Aorta (tissue), 5 donors: ENCODE data around the gene VSNL1. TPM values are rescaled to one million over a fixed set of nuclear protein-coding genes. Genes with fewer than 3 reads are reported as not detected.

ENCODE experiments used
- ATAC-seq: fragments of 200-7000 bp; cut with Tn5 transposase; one replicate; pipeline ENCODE4 v1.9.1; 2022; ENCODE audit warnings: moderate library complexity; ENCODE audit not compliant: low FRiP score
- DNase-seq, 2 donors: peaks; one replicate each; pipeline ENCODE4 v3.0.0-alpha.2; 2020
- H3K27ac ChIP-seq, 2 donors: one replicate each; pipeline ENCODE4 v1.5.1; 2013; ENCODE audit warnings: low read length in 2 of 2, mild to moderate bottlenecking in 2 of 2, moderate library complexity in 2 of 2, control low read depth in 1 of 2, inconsistent platforms in 1 of 2, low read depth in 1 of 2
- H3K27me3 ChIP-seq, 2 donors: one replicate each; pipeline ENCODE4 v1.6.1; 2013; ENCODE audit warnings: control low read depth in 1 of 2, low read length in 1 of 2, mild to moderate bottlenecking in 1 of 2, moderate library complexity in 1 of 2; ENCODE audit not compliant: insufficient read depth in 2 of 2, control insufficient read depth in 1 of 2
- H3K36me3 ChIP-seq, 2 donors: one replicate each; pipeline ENCODE4 v1.6.1; 2013; ENCODE audit warnings: control low read depth in 1 of 2, low read length in 1 of 2, mild to moderate bottlenecking in 1 of 2; ENCODE audit not compliant: insufficient read depth in 2 of 2, control insufficient read depth in 1 of 2
- H3K4me1 ChIP-seq, 2 donors: one replicate each; pipeline ENCODE4 v1.6.1; 2013; ENCODE audit warnings: low read length in 2 of 2, control low read depth in 1 of 2, mild to moderate bottlenecking in 1 of 2, moderate library complexity in 1 of 2; ENCODE audit not compliant: insufficient read depth in 2 of 2, control insufficient read depth in 1 of 2
- H3K4me3 ChIP-seq, 2 donors: one replicate each; pipeline ENCODE4 v1.5.1; 2013; ENCODE audit warnings: low read length in 2 of 2, control low read depth in 1 of 2, mild to moderate bottlenecking in 1 of 2
- H3K9me3 ChIP-seq: one replicate; pipeline ENCODE4 v1.6.1; 2013; ENCODE audit warnings: mild to moderate bottlenecking, low read length; ENCODE audit not compliant: control insufficient read depth
- WGBS, 2 donors: extraction: QIAGEN DNeasy Blood & Tissue Kit; methylation state at CpG; one replicate each; pipeline ENCODE4 v1.1.7; 2013; 5-methylcytosine and 5-hydroxymethylcytosine counted together
- intact Hi-C, 2 donors: fragments of 100-400 bp; cut with DNase I; formaldehyde crosslinking; loops; one replicate each; pipeline versions ENCODE4 v1.14.2 to v1.15.0; 2022
- polyA plus RNA-seq, 2 donors: library from polyadenylated mRNA; stranded (reverse); fragments of 200-250 nt; gene quantifications; one replicate each; pipeline ENCODE4 v1.2.3, GENCODE V29; 2013
- total RNA-seq, 2 donors: library from RNA; stranded (reverse); fragmentation: NEBNext Ultra II Directional; extraction: Animal tissue kit (Norgen Biotek cat#: 25700); gene quantifications; one replicate each; pipeline ENCODE4 v1.2.1, GENCODE V29; 2021
- donor health status: healthy with polysubstance abuse.
- donor health status: Bipolar disorder and iron deficiency.
- donor health status: DM: no; HTN: no; CAD: no.
- donor health status: DM: no; HTN: no; CAD: no.
- donor health status: DM: yes; HTN: yes; CAD: no.

The VSNL1 gene
- total and polyA plus RNA-seq, 4 donors, result not detected

GRCh38 chr2:17634997-17635396 is 94.5 kb downstream of the VSNL1 start:
- Histone ChIP-seq H3K27ac (no peak overlapping the region), H3K36me3 (no peaks in the 10 kb centered on the region), H3K4me1 (no peaks in the 10 kb centered on the region), H3K4me3 (no peak overlapping the region), H3K9me3 (no peaks in the 10 kb centered on the region), H3K27me3 (no peaks in the 10 kb centered on the region)
- DNase-seq (no peak), ATAC-seq (no peak)
- 56 to 65% methylated on average over 4 of the region's 4 CpGs for WGBS, 2 donors
- intact Hi-C loops, result no loop called here

- Histone ChIP-seq H3K27ac (no peak overlapping the region), H3K4me3 (no peak overlapping the region), H3K36me3 (no peaks in the 10 kb centered on the region), H3K27me3 (no peaks in the 10 kb centered on the region), H3K9me3 (no peaks in the 10 kb centered on the region), H3K4me1 (no peaks in the 10 kb centered on the region)
- WGBS, 2 donors, result 95 to 96% methylated on average over 3 of the region's 3 CpGs
- intact Hi-C loops, result no loop called here
- DNase-seq, result no peak
- no peak for ATAC-seq
Observed at GRCh38 chr2:17636257-17636656, 95.8 kb downstream of the VSNL1 start.

- Histone ChIP-seq H3K27me3 (no peaks in the 10 kb centered on the region), H3K36me3 (no peaks in the 10 kb centered on the region), H3K9me3 (no peaks in the 10 kb centered on the region), H3K4me3 (no peak overlapping the region), H3K4me1 (no peaks in the 10 kb centered on the region), H3K27ac (no peak overlapping the region)
- DNase-seq (no peak), ATAC-seq (peak; percentile 53)
- 86% methylated on average over 8 of the region's 8 CpGs for WGBS, 2 donors
- intact Hi-C loops, result no loop called here
Observed at GRCh38 chr2:17637131-17637906, 96.8 kb downstream of the VSNL1 start.

- ATAC-seq (no peak), DNase-seq (no peak)
- WGBS, 2 donors, result 91 to 93% methylated on average over 7 of the region's 7 CpGs
- Histone ChIP-seq H3K36me3 (no peaks in the 10 kb centered on the region), H3K27ac (no peak overlapping the region), H3K9me3 (no peaks in the 10 kb centered on the region), H3K4me3 (no peak overlapping the region), H3K27me3 (no peaks in the 10 kb centered on the region), H3K4me1 (no peaks in the 10 kb centered on the region)
- intact Hi-C loops, result no loop called here
Observed at GRCh38 chr2:17638196-17638743, 97.8 kb downstream of the VSNL1 start.

GRCh38 chr2:17640406-17640805 is 99.9 kb downstream of the VSNL1 start:
- H3K9me3 ChIP-seq, result no peaks in the 10 kb centered on the region
- WGBS, 2 donors, result 92 to 93% methylated on average over 2 of the region's 2 CpGs
- no peak overlapping the region for H3K4me3 ChIP-seq
- no peak for ATAC-seq
- intact Hi-C loops, result loop anchor here in 1 of 2 donors (10.0 kb wide), 1 partner anchor 126 kb away; the partner anchor contains the start of gene RAD51AP2
- DNase-seq, result no peak
- H3K36me3 ChIP-seq, result no peaks in the 10 kb centered on the region
- no peaks in the 10 kb centered on the region for H3K4me1 ChIP-seq
- no peak overlapping the region for H3K27ac ChIP-seq
- H3K27me3 ChIP-seq, result no peaks in the 10 kb centered on the region

- ATAC-seq (peak; percentile 85), DNase-seq (peak in 1 of 2 donors; percentile 83)
- WGBS, 2 donors, result 34 to 42% methylated on average over 6 of the region's 6 CpGs
- Histone ChIP-seq H3K4me3 (no peak overlapping the region), H3K4me1 (no peaks in the 10 kb centered on the region), H3K27ac (no peak overlapping the region), H3K9me3 (no peaks in the 10 kb centered on the region), H3K27me3 (no peaks in the 10 kb centered on the region), H3K36me3 (no peaks in the 10 kb centered on the region)
- intact Hi-C loops, result loop anchor here in 1 of 2 donors (10.0 kb wide), 1 partner anchor 128 kb away; the partner anchor contains the start of gene RAD51AP2
Observed at GRCh38 chr2:17643031-17643615, 102.6 kb downstream of the VSNL1 start.

GRCh38 chr2:17644997-17645720 is 104.7 kb downstream of the VSNL1 start:
- Histone ChIP-seq H3K4me3 (no peak overlapping the region), H3K4me1 (no peaks in the 10 kb centered on the region), H3K27ac (no peak overlapping the region), H3K27me3 (no peaks in the 10 kb centered on the region), H3K9me3 (no peaks in the 10 kb centered on the region), H3K36me3 (no peaks in the 10 kb centered on the region)
- ATAC-seq, result no peak
- no peak for DNase-seq
- intact Hi-C loops, result loop anchor here in 1 of 2 donors (10.0 kb wide), 1 partner anchor 130 kb away; the partner anchor contains the start of gene RAD51AP2
- 77 to 80% methylated on average over 4 of the region's 4 CpGs for WGBS, 2 donors

- Histone ChIP-seq H3K27ac (no peak overlapping the region), H3K9me3 (no peaks in the 10 kb centered on the region)
- intact Hi-C loops, result loop anchor here in 1 of 2 donors (10.0 kb wide), 1 partner anchor 131 kb away; the partner anchor contains the start of gene RAD51AP2
Observed at GRCh38 chr2:17646081-17646554, 105.6 kb downstream of the VSNL1 start.

More at GRCh38 chr2:17646081-17646554, 105.6 kb downstream of the VSNL1 start:
- Histone ChIP-seq H3K4me3 (no peak overlapping the region), H3K4me1 (no peaks in the 10 kb centered on the region), H3K27me3 (no peaks in the 10 kb centered on the region), H3K36me3 (no peaks in the 10 kb centered on the region)
- DNase-seq, result no peak
- peak; percentile 86 for ATAC-seq
- WGBS, 2 donors, result 2 to 5% methylated on average over 3 of the region's 3 CpGs
